Heart right ventricle (tissue), 16 donors: Measurements from ENCODE around the gene ANO4. TPM values are rescaled to one million over a fixed set of nuclear protein-coding genes. Genes with fewer than 3 reads are reported as not detected.

Source experiments
- ATAC-seq, 8 donors: fragments of 200-7000 bp; cut with Tn5 transposase; one replicate each; pipeline ENCODE4 v1.9.1; 2020; ENCODE audit warnings: mild to moderate bottlenecking in 8 of 8, moderate library complexity in 8 of 8, moderate number of reproducible peaks in 1 of 8
- DNase-seq, 2 donors: peaks; one replicate each; pipeline ENCODE4 v3.0.0-alpha.2; 2020
- H3K27ac ChIP-seq, 10 donors: fragments of 200-600 bp; sonication (generic) in 2 of 10; one replicate each; pipeline versions ENCODE4 v1.5.0 to v1.8.0; 2020 to 2022; ENCODE audit warnings: mild to moderate bottlenecking in 3 of 10
- H3K27me3 ChIP-seq, 7 donors: fragments of 200-600 bp; one replicate each; pipeline ENCODE4 v1.8.0; 2021 to 2022; ENCODE audit warnings: mild to moderate bottlenecking in 2 of 7
- H3K36me3 ChIP-seq, 9 donors: fragments of 200-600 bp; sonication (generic) in 1 of 9; one replicate each; pipeline versions ENCODE4 v1.5.0 to v1.8.0; 2020 to 2022; ENCODE audit warnings: mild to moderate bottlenecking in 2 of 9
- H3K4me1 ChIP-seq, 9 donors: fragments of 200-600 bp; sonication (generic) in 1 of 9; one replicate each; pipeline versions ENCODE4 v1.5.0 to v1.8.0; 2020 to 2022; ENCODE audit warnings: mild to moderate bottlenecking in 4 of 9
- H3K4me3 ChIP-seq, 10 donors: fragments of 200-600 bp; sonication (generic) in 2 of 10; one replicate each; pipeline versions ENCODE4 v1.5.0 to v1.8.0; 2020 to 2022; ENCODE audit warnings: mild to moderate bottlenecking in 7 of 10, moderate library complexity in 2 of 10
- H3K9me3 ChIP-seq, 11 donors: fragments of 200-600 bp in 10 of 11; sonication (generic) in 2 of 11; one replicate each; pipeline versions ENCODE4 v1.5.0 to v1.8.0; 2013 to 2022; ENCODE audit warnings: mild to moderate bottlenecking in 2 of 11, control low read depth in 1 of 11, moderate library complexity in 1 of 11
- WGBS, 2 donors: extraction: QIAGEN DNeasy Blood & Tissue Kit; methylation state at CpG; one replicate each; pipeline ENCODE4 v1.1.7; 2013; ENCODE audit warnings: inconsistent platforms in 1 of 2; 5-methylcytosine and 5-hydroxymethylcytosine counted together
- intact Hi-C, 10 donors: fragments of 100-400 bp; cut with DNase I; formaldehyde crosslinking; loops; one replicate each; pipeline versions ENCODE4 v1.11.1 to v1.14.2; 2022
- polyA plus RNA-seq, 2 donors: library from polyadenylated mRNA; stranded (reverse); fragments of 200-250 nt; gene quantifications; one replicate each; pipeline ENCODE4 v1.2.3, GENCODE V29; 2013
- total RNA-seq, 10 donors: library from RNA; stranded (reverse); fragmentation: NEBNext Ultra II Directional in 3 of 10; extraction: Animal tissue kit (Norgen Biotek cat#: 25700) in 3 of 10; gene quantifications; one replicate each; pipeline versions ENCODE4 v1.2.1 to v1.2.4, GENCODE V29; 2021 to 2023
- TF ChIP-seq, protein P1 (sequence below), 9 donors: fragments of 200-600 bp; sonication (generic) in 2 of 9; IDR thresholded peaks; one replicate each; pipeline versions ENCODE4 v1.5.0 to v1.8.0; 2021 to 2022; ENCODE audit warnings: antibody characterized with exemption in 9 of 9, mild to moderate bottlenecking in 5 of 9, moderate library complexity in 1 of 9
- donor health status: Arrhythmogenic right ventricular cardiomyopathy.
- donor health status: ischemic (EF 13 %, LVEDD 7.1; RV severe dilation, severe dysfunction).
- donor health status: healthy with polysubstance abuse.
- donor health status: DM: no; HTN: yes; CAD: no.
- donor health status: DM: no; HTN: no; CAD: no.
- donor health status: ischemic (EF 25% LVEDD 6.9; RV normal size, moderate dysfunction).
- donor health status: ischemic (EF 25% LVEDD 5.7; RV mildly dilated, moderate dysfunction).
- donor health status: healthy.
- donor health status: DM: yes; HTN: yes; CAD: no.
- donor health status: Ischemic cardiomyopathy.
- donor health status: ischemic (EF 35%, LVEDD 5.7; RV mildly dilated, moderate dysfunction).
- donor health status: nonischemic (EF 11% LVEDD 7.7; RV severe dilation, severe dysfunction).
- donor health status: DM: yes; HTN: yes; CAD: no.
- donor health status: PGD.
- donor health status: ischemic (EF 29% LVEDD 5.4; RV normal size, mild dysfunction).
- donor health status: nonischemic (EF 23%, LVEDD 6.1; RV moderate dilation, normal function).

The ANO4 gene
- total and polyA plus RNA-seq, 12 donors, result 0.08 to 0.45 (median 0.19) TPM; not detected in 5

DNA sequence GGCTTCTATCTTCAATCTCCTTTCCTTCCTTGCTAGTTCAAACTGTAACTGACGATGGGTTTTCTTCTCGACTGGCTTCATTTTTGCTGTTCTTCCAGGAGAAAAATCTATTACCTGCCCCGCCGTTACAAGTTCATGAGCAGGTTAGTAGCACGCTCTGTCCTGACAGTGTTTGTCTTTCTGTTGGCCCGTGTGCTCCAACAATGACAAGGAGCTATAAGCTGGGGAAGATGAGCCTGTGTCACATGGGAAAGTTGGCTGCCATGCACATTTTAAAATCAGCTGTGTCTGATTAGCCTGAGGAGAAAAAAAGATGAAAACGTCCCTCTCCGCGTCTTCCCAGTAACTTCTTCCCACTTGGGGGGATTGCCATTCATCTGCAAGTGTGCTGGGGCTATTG is 180.2 kb downstream of the ANO4 start:
- H3K36me3 ChIP-seq, result no peaks in the 10 kb centered on the region
- no peak overlapping the region for H3K4me3 ChIP-seq
- H3K27ac ChIP-seq, result no peak overlapping the region
- ATAC-seq, result no peak
- TF ChIP-seq, protein P1, sequence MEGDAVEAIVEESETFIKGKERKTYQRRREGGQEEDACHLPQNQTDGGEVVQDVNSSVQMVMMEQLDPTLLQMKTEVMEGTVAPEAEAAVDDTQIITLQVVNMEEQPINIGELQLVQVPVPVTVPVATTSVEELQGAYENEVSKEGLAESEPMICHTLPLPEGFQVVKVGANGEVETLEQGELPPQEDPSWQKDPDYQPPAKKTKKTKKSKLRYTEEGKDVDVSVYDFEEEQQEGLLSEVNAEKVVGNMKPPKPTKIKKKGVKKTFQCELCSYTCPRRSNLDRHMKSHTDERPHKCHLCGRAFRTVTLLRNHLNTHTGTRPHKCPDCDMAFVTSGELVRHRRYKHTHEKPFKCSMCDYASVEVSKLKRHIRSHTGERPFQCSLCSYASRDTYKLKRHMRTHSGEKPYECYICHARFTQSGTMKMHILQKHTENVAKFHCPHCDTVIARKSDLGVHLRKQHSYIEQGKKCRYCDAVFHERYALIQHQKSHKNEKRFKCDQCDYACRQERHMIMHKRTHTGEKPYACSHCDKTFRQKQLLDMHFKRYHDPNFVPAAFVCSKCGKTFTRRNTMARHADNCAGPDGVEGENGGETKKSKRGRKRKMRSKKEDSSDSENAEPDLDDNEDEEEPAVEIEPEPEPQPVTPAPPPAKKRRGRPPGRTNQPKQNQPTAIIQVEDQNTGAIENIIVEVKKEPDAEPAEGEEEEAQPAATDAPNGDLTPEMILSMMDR (IDR thresholded peaks at IDR 0.05), result no peak
- WGBS, 2 donors, result 78 to 82% methylated on average over 9 of the region's 9 CpGs
- no peak for DNase-seq
- no peaks in the 10 kb centered on the region for H3K27me3 ChIP-seq
- intact Hi-C loops, result no loop called here
- peaks cover 0 to 7% (median 0%) of the 10 kb centered on the region in 11 donors for H3K9me3 ChIP-seq
- no peaks in the 10 kb centered on the region for H3K4me1 ChIP-seq

DNA sequence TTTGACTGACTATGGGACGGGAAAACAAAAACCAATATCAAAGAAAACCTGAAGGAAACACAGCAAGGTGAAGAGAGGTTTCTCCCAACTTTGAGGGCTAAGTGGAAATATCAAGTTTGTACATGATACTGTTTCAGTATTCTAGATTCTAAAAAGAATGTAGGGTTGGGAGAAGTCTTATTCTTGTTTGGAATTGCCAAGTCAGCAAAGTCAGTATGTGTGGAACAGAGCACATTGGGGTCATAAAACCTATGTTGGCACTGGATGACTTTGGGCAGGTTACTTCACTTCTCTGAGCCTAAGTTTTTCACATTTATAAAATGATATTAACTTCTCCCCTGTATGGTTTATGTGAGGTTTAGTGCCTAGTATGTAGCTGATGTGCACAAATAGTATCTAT is 182.2 kb downstream of the ANO4 start:
- no peaks in the 10 kb centered on the region for H3K27me3 ChIP-seq
- no peak overlapping the region for H3K4me3 ChIP-seq
- WGBS, 2 donors, result 81 to 82% methylated on average over 1 of the region's 1 CpG
- intact Hi-C loops, result no loop called here
- H3K27ac ChIP-seq, result no peak overlapping the region
- H3K36me3 ChIP-seq, result no peaks in the 10 kb centered on the region
- DNase-seq (no peak), ATAC-seq (no peak)
- no peaks in the 10 kb centered on the region for H3K4me1 ChIP-seq
- TF ChIP-seq, protein P1 (IDR thresholded peaks at IDR 0.05), result no peak
- H3K9me3 ChIP-seq, result peaks cover 0 to 7% (median 0%) of the 10 kb centered on the region in 11 donors

DNA sequence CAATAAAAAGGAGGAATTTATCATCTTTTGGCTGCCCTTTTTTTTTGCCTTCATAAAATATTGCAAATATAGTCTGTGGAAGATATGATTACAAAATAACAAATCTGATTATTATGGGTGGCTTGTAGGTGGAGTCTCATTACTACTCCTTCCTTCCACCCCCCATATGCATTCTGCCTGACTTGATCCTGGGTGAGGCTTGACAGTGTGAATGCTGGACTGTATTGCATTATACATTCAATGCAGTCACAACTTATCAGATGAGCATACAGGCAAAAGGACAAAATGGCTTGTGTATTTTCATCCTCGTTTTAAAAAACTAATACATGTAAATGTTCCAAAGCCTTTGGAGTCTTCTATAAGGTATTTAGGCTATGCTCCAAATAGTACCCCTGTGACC is 186.3 kb downstream of the ANO4 start:
- H3K27me3 ChIP-seq, result no peaks in the 10 kb centered on the region
- H3K36me3 ChIP-seq, result no peaks in the 10 kb centered on the region
- WGBS, 2 donors, result 69 to 70% methylated on average over 1 of the region's 1 CpG
- H3K4me3 ChIP-seq, result no peak overlapping the region
- intact Hi-C loops, result no loop called here
- TF ChIP-seq, protein P1 (IDR thresholded peaks at IDR 0.05), result no peak
- peaks cover 0 to 7% (median 0%) of the 10 kb centered on the region in 11 donors for H3K9me3 ChIP-seq
- DNase-seq (no peak), ATAC-seq (no peak)
- H3K27ac ChIP-seq, result no peak overlapping the region
- H3K4me1 ChIP-seq, result no peaks in the 10 kb centered on the region

DNA sequence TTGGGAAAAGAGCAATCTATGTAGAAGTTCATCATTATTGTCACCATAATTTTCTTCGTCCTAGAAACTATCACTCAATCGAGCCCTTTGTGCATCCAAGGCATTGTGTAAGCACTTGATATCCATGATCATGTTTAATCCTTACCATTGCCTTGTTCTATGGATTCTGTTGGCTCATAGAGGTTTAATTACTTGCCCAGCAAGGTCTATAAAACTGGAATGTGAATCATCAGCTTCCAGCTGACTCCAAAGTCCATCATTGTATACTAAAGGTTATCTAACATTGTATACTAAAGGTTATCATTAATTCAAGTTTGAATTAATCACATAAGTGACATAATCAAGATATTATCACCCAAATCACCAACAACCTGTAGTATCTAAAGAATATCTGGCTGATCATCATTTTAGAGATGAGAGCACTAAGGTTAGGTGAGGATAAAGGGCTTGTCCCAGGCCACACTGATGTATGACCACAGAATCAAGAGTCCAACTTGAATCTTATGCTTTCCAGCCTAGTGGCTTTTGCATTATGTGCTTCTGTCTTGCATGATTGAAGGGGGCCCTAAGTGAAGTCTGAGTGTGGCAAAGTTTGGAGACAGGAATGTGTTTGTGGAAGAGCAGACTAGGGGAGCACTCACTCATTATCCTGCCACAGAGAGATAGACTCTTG is 188.1 kb downstream of the ANO4 start:
- no peak for ATAC-seq

More for the DNA sequence above, 188.1 kb downstream of the ANO4 start:
- Histone ChIP-seq H3K4me1 (no peaks in the 10 kb centered on the region), H3K4me3 (no peak overlapping the region), H3K9me3 (no peaks in the 10 kb centered on the region), H3K27me3 (no peaks in the 10 kb centered on the region), H3K27ac (no peak overlapping the region), H3K36me3 (no peaks in the 10 kb centered on the region)
- DNase-seq, result no peak
- intact Hi-C loops, result no loop called here
- 83 to 89% methylated on average over 2 of the region's 2 CpGs for WGBS, 2 donors
- TF ChIP-seq, protein P1 (IDR thresholded peaks at IDR 0.05), result no peak
